ENCODE data around the gene OR2L13.
"Not testable (repeated sequence)": the region's sequence is repeated elsewhere in the genome, so short reads cannot be mapped to it uniquely, and the experiment has no call there.

- not testable (repeated sequence) for TF ChIP-seq CTCF (IDR thresholded peaks at IDR 0.05); ZFX (IDR thresholded peaks at IDR 0.05; ENCODE audit: borderline replicate concordance)
Measured at GRCh38 chr1:248083864-248084263, 11.1 kb upstream of the OR2L13 start.

All from 22Rv1 (cell line).